ENCODE data around the gene PLEKHG2.
"Not testable (repeated sequence)": the region's sequence is repeated elsewhere in the genome, so short reads cannot be mapped to it uniquely, and the experiment has no call there.

PLEKHG2 gene

GRCh38 chr19:39412100-39412866, at the start of gene PLEKHG2:
Gene PLEKHG2, plus strand, starts transcription at chr19:39412669. Its CDS starts 1,418 bp downstream, at chr19:39414087.
- peak; percentile 94 for DNase-seq (ENCODE audit: low read depth)

- DNase-seq (ENCODE audit: low read depth) = no peak
These were observed 49.5 kb upstream of the PLEKHG2 start for GRCh38 chr19:39362682-39363657.

- DNase-seq (ENCODE audit: low read depth) = no peak
These were observed 48.5 kb upstream of the PLEKHG2 start for GRCh38 chr19:39363901-39364457.

- DNase-seq (ENCODE audit: low read depth) = no peak
These were observed 46.9 kb upstream of the PLEKHG2 start for GRCh38 chr19:39365531-39365930.

- no peak for DNase-seq (ENCODE audit: low read depth)
These were observed 43.3 kb upstream of the PLEKHG2 start for GRCh38 chr19:39369200-39369599.

GRCh38 chr19:39370735-39371134, 41.7 kb upstream of the PLEKHG2 start:
- no peak for DNase-seq (ENCODE audit: low read depth)

- DNase-seq (ENCODE audit: low read depth) = no peak
These were observed 40.2 kb upstream of the PLEKHG2 start for GRCh38 chr19:39372047-39372802.

- DNase-seq (ENCODE audit: low read depth) = no peak
These were observed 39.5 kb upstream of the PLEKHG2 start for GRCh38 chr19:39372941-39373340.

GRCh38 chr19:39375929-39376328, 36.5 kb upstream of the PLEKHG2 start:
- DNase-seq (ENCODE audit: low read depth) = no peak

GRCh38 chr19:39377373-39378362, 34.8 kb upstream of the PLEKHG2 start:
- no peak for DNase-seq (ENCODE audit: low read depth)

GRCh38 chr19:39379366-39379765, 33.1 kb upstream of the PLEKHG2 start:
- DNase-seq (ENCODE audit: low read depth) = not testable (repeated sequence)

GRCh38 chr19:39379865-39380396, 32.5 kb upstream of the PLEKHG2 start:
- DNase-seq (ENCODE audit: low read depth) = no peak

GRCh38 chr19:39380521-39381502, 31.7 kb upstream of the PLEKHG2 start:
- no peak for DNase-seq (ENCODE audit: low read depth)

GRCh38 chr19:39381910-39382611, 30.4 kb upstream of the PLEKHG2 start:
- DNase-seq (ENCODE audit: low read depth) = no peak

- DNase-seq (ENCODE audit: low read depth) = no peak
These were observed 29.3 kb upstream of the PLEKHG2 start for GRCh38 chr19:39382991-39383828.

GRCh38 chr19:39384839-39385568, 27.5 kb upstream of the PLEKHG2 start:
- no peak for DNase-seq (ENCODE audit: low read depth)
